ENCODE data around the gene HLA-DOB. TPM values are rescaled to one million over a fixed set of nuclear protein-coding genes. Genes with fewer than 3 reads are reported as not detected.

HLA-DOB gene
- total RNA-seq, 4 donors from 2014 or later, result 0.34 TPM; not detected in 3

DNA sequence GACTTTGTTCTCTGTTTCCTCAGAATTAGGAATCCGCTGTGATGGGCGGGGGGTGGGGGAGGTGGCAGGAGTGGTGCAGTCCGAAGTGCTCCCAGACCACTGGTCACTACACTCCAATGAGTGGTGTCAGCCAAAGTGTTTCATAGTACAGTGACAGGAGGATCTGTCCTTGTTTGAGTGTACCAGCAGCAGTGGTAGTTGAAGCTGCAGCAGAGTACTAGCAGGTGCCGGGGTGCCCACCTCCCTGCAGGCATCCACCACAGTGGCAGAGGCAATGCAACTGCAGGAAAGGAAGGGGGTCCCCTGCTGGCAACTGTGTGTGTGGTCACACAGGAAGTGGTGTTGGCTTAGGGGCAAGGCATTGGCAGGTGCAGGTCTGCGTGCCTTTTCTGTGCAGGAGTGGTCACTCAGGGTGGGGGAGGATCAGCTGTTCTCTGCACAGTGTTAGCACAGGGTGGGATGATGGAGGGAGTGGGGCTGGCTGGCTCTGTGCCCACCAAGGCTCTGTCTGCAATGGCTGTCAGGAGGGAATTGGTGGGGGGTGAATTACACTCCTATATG, 9.7 kb downstream of the HLA-DOB start:
- TF ChIP-seq, protein P1, sequence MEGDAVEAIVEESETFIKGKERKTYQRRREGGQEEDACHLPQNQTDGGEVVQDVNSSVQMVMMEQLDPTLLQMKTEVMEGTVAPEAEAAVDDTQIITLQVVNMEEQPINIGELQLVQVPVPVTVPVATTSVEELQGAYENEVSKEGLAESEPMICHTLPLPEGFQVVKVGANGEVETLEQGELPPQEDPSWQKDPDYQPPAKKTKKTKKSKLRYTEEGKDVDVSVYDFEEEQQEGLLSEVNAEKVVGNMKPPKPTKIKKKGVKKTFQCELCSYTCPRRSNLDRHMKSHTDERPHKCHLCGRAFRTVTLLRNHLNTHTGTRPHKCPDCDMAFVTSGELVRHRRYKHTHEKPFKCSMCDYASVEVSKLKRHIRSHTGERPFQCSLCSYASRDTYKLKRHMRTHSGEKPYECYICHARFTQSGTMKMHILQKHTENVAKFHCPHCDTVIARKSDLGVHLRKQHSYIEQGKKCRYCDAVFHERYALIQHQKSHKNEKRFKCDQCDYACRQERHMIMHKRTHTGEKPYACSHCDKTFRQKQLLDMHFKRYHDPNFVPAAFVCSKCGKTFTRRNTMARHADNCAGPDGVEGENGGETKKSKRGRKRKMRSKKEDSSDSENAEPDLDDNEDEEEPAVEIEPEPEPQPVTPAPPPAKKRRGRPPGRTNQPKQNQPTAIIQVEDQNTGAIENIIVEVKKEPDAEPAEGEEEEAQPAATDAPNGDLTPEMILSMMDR (IDR thresholded peaks at IDR 0.05; ENCODE audit: low read depth), result no peak

DNA sequence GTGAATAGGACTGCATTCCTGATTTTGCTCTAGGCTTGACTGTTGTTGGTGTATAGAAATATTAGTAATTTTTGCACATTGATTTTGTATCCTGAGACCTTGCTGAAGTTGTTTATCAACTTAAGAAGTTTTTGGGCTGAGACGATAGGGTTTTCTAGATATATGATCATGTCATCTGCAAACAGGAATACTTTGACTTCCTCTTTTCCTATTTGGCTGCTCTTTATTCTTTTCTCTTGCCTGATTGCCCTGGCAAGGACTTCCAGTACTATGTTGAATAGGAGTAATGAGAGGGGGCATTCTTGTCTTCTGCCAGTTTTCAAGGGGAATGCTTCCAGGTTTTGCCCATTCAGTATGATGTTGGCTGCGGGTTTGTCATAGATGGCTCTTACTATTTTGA, 13.4 kb downstream of the HLA-DOB start:
- TF ChIP-seq, protein P1 (IDR thresholded peaks at IDR 0.05; ENCODE audit: low read depth), result no peak

DNA sequence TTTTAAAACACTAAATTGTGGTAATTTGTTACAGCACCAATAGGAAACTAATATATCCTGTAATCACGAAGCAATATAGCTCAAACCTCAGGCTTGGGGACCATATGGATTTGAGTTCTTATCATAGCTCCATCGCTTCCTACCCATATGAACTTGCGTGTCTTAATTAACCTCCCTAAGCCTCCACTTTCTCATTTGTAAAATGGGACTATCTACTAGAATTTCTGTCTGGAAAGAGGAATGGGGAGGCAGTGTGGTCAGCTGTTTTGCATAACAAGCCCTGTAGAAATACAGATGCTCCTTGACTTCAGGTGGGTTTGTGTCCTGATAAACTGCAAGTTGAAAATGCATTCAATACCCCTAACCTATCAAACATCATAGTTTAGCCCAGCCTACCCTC, 17.1 kb downstream of the HLA-DOB start:
- TF ChIP-seq, protein P1 (IDR thresholded peaks at IDR 0.05; ENCODE audit: low read depth), result no peak

DNA sequence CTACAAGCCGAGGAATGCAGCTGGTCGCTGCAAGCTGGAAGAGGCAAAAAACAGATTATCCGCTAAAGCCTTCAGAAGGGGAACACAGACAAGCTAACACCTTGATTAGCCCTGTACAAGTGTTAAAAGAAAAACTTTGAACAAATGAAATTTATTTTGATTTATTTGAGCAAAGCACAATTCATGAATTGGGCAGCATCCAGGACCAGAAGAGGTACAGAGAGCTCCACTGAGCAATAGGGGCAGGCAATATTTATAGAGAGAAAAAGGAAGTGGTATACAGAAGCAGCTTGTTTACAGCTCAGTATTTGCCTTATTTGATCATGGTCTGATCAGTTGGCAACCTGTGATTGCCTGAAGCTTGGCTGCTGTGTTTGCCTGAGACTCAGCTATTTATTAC, 17.6 kb downstream of the HLA-DOB start:
- TF ChIP-seq, protein P1 (IDR thresholded peaks at IDR 0.05; ENCODE audit: low read depth), result no peak

DNA sequence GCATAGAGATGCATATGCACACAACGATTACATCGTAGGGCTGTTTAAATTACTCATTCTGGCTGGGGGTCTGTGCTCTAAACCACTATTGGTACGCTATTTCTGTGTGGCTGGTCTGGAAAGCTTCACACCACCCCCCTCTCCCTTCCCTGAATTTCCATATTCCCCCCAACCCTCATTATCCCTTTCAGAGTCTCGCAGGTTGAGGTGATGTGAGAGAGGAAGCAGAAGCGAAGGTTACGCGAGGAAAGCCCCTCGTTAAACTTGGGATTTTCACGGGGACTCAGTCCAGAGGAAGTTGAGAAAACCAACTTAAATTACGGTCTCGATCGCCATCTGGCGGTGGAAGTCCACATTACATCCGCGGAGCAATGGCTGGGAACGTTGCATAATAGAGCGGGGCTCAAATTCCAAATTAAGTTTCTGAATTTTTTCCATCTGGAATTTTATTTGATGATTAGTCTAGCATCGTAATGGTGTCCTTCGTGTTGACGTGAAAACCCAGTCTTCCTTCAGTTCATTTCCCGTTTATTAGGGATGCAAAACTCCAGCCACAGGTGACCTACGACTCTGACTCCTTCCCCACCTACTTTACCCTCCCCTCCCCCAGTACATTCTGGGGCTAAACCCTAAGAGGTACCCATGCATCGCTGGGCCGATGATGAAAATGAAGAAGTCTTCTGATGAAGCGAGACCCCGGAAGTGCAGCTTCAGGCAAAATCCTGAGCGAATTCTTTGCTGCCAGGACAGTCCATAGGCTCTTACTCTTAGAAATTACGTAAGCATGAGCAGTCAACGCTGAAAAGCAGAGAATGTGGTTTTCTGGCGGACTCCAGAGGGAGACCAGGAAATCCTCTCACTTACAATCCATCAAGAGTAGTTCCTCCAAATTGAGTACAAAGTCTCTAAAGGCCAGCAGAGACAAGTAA, 19.7 kb downstream of the HLA-DOB start:
- TF ChIP-seq, protein P1 (IDR thresholded peaks at IDR 0.05; ENCODE audit: low read depth), result no peak

DNA sequence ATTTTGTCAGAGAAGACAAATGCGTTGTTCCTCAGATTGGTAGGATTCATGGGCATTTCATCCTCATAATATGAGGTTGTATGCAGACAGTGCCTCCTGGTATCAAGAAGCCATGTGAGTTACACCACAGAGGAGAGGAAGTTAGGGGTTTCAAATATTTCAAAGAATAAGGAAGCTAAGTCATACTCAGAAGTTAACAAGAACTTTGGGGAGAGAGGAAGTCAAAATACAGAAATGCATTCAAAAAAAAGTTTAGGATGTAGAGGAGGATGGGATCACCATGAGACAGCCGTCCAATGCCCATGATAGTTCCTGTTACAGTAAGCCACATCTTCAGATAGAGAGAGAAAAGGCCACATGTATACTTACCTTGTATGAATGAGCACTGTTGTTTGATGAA, 22.3 kb downstream of the HLA-DOB start:
- TF ChIP-seq, protein P1 (IDR thresholded peaks at IDR 0.05; ENCODE audit: low read depth), result no peak

DNA sequence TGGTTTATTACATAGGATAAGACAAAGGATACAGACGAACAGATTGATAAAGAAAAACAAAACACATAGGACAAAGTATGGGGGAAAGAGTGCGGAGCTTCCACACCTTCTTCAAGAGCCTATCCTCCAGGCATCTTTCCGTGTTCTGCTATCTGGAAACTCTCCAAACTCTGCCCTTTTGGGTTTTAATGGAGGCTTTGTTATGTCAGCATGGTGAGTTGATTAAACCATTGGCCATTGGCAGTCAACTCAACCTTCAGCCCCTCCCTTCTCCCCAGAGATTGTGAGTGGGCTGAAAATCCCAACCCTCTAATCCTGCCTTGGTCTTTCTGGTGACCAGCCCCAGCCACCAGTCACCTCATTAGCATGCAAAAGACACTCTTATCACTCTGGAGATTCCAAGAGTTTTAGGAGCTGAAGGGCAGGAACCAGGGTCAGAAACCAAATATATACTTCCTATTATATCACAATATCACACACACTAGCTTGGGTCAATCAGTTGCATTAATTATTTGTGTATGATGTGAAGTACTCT, 23.8 kb downstream of the HLA-DOB start:
- TF ChIP-seq, protein P1 (IDR thresholded peaks at IDR 0.05; ENCODE audit: low read depth), result no peak

Data from subcutaneous adipose tissue (tissue), 4 donors.